H4 (cell line): ENCODE results near the gene NUBPL. TPM values are rescaled to one million over a fixed set of nuclear protein-coding genes. Genes with fewer than 3 reads are reported as not detected.

ENCODE experiments used
- DNase-seq: peaks from one replicate; pipeline ENCODE4 v3.0.0-alpha.2; 2015; ENCODE audit warnings: low spot score
- total RNA-seq: library from RNA; depleted of rRNA; stranded (reverse); fragments of >200 nt; shearing (Covaris generic); gene quantifications from 2 replicates; pipeline ENCODE4 v1.2.3, GENCODE V29; 2014; rRNA removed

The NUBPL gene, protein sequence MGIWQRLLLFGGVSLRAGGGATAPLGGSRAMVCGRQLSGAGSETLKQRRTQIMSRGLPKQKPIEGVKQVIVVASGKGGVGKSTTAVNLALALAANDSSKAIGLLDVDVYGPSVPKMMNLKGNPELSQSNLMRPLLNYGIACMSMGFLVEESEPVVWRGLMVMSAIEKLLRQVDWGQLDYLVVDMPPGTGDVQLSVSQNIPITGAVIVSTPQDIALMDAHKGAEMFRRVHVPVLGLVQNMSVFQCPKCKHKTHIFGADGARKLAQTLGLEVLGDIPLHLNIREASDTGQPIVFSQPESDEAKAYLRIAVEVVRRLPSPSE
- 10.5 and 17.3 TPM in 2 replicates for total RNA-seq

DNA sequence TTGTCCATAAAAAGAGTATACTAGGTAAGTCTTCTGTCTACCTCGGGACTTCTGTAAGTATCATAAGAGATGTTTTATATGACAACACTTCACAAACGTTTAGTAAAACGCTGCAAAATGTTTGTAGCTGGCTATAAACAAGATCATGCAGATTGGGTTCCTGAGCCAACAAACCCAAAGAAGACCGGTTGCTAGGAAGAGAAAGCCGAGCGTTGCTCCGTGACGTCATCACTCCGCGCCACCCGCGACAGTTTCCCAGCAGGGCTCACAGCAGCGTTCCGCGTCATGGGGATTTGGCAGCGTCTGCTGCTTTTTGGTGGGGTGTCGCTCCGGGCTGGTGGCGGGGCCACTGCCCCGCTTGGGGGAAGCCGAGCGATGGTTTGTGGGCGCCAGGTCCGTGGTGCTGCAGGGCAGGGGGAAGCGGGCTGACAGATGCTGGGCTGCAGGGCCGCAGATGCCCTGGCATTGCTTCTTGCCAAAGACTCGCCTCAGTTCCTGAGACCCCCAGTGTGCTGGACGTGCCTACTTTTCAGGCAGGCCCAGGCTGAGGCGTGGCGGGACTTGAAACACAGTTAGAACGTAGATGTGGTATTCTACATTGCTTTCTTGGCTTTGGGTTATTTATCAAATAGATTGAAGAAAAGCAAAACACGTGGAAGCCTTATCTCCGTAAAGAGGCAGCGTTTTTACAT lies at the start of gene NUBPL:
Gene NUBPL (plus strand): TSS at position 250 of the 692 bp plus-strand sequence. CDS start 36 bp downstream, at position 286.
- DNase-seq = peak; percentile 88

DNA sequence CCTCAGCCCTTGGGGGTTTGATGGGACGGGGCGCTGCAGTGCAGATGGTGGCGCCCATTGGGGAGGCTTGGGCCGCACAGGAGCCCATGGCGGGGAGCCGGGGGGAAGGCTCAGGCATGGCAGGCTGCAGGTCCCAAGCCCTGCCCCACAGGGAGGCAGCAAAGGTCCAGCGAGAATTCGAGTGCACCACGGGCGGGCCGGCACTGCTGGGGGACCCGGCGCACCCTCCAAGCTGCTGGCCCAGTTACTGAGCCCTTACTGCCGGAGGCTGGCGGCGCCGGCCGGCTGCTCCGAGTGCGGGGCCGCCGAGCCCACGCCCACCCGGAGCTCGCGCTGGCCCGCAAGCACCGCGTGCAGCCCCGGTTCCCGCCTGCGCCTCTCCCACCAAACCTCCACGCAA lies 34.1 kb upstream of the NUBPL start:
- no peak for DNase-seq

DNA sequence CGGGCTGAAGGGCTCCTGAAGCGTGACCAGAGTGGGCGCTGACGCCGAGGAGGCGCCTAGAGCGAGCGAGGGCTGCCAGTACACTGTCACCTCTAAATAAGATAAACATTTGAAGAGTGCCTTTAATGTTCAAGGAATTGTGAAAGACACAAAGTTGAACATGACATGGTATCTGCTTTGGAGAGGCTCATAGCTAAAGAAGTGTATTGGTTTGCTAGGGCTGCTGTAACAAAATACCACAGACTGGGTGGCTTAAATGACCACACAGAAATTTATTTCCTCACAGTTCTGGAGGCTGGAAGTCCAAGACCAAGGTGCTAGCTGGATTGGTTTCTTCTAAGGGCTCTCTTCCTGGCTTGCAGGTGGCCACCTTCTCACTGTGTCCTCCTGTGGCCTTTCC lies 33.7 kb upstream of the NUBPL start:
- no peak for DNase-seq

- DNase-seq = no peak
Observed at GRCh38 chr14:31529053-31529452, 32.2 kb upstream of the NUBPL start.

DNA sequence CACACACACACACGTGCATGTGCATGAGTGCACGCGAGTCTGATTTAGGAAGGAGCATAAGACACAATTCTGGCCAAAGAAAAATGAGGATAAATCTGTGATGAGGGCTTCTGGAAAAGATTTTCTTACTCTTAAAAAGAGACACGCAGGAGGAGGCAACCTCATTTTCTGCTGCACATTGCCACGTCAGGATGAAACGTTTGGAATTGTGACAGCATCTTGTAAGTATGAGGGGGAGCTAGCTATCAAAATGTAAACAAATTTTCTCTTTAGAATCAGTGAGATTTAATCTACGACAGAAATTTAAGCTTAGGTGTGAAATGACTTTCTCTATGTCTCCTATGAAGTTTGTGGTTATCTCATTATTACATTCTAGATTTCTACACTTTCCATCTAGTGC lies 31.1 kb upstream of the NUBPL start:
- no peak for DNase-seq

- no peak for DNase-seq
Observed at GRCh38 chr14:31536201-31536960, 24.8 kb upstream of the NUBPL start.

DNA sequence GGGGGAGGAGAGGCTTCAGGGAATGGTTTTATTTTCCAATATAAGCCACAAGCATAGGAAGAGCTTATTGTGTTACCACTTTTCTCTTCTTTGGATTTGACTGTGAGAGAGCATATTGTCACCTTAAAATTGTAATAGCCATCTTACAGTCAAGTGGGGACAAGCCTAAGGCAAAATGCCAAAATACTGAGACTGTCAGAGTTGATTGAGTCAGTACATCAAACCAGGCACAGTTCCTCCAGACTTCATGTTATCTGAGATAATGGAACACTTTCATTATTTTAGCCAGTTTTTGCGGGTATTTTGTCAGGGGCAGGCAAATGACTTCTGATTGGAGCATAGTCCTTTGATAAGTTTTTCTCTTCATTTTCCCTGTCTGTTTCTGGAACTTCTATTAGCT lies 19.5 kb upstream of the NUBPL start:
- no peak for DNase-seq

GRCh38 chr14:31543969-31544799 lies 17.0 kb upstream of the NUBPL start:
- DNase-seq = no peak

GRCh38 chr14:31544816-31545215 lies 16.4 kb upstream of the NUBPL start:
- DNase-seq = no peak

DNA sequence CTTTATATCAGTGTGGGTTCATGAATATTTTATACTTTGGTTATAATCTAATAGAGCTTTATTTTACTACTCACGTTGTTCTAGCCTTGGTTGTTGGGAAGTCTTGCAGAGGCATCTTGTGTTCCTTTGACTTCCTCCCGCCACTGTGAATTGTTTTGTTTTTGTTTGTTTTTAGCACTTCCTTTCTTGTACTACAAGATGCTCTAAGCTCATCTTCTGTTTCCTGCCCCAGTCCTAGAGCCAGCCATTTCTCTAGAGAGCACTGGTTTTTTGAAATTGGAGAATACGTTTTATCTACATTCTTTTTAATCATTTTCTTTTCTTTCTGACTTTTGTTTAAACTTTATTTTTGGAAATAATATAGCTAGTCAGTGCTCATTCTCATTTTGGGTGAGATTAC lies 15.9 kb upstream of the NUBPL start:
- no peak for DNase-seq

DNA sequence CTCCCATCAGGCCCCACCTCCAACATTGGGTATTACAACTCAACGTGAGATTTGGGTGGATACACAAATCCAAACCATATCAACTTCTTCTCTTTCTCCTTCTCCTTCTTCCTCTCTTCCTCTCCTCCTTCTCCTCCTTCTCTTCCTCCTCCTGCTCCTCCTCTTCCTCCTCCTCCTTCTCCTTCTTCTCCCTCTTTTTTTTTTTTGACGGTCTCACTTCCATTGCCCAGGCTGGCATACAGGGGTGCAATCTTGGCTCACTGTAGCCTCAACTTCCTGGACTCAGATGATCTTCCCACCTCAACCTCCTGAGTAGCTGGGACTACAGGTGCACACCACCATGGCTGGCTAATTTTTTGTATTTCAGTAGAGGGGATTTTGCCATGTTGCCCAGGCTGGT lies 11.4 kb upstream of the NUBPL start:
- DNase-seq = no peak

- DNase-seq = no peak
Observed at GRCh38 chr14:31550589-31550988, 10.6 kb upstream of the NUBPL start.

DNA sequence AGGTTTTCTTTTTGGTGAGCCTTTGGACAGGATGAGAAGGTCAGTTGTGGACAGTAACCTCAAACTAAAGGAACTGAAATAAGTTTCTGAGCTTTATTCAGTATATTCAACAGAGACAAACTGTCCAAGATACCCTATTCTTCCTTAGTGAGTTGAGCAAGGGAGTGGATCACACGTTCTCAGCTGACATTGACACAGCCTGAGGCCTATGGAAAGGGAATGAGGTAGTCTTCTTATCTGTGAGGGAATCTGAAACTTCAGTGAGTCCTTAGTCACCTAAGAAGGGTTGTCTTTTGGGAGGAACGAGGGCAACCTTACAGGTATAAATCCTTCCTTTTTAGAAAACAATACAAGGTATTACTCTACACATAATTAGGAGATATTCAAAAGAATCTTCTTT lies 5.0 kb upstream of the NUBPL start:
- DNase-seq = no peak

DNA sequence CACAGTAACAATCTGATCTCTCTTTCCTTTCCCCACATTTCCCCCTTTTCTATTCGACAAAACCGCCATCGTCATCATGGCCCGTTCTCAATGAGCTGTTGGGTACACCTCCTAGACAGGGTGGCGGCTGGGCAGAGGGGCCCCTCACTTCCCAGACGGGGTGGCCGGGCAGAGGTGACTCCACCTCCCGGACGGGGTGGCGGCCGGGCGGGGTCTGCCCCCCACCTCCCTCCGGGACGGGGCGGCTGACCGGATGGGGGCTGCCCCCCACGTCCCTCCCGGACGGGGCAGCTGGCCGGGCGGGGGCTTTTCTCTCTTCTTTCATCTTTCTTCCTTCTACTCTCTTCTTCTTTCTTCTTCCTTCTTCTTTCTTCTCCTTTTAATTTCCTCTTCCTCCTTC lies 1.3 kb upstream of the NUBPL start:
- DNase-seq = no peak

GRCh38 chr14:31560759-31561154 lies 447 bp upstream of the NUBPL start:
- no peak for DNase-seq

GRCh38 chr14:31564194-31564593 lies 3.0 kb downstream of the NUBPL start:
- no peak for DNase-seq

- DNase-seq = no peak
Observed at GRCh38 chr14:31566456-31566855, 5.3 kb downstream of the NUBPL start.

DNA sequence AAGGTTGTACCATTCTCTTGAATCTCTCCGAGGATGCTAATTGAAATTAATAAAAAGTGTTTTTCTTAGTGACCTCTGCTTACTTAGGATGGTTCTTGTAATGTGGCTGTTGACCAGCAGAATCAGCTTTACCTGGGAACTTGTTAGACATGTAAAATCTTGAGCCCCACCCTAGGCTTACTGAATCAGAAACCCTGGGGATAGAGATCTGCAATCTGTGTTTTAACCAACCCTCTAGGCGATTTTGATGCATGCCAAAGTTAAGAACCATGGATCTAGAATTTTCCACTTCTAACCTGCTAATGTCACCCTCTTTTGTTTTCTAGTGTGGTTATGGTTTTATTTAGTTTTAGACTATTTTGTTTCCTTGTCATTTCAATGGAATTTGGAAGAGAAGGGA lies 6.5 kb downstream of the NUBPL start:
- DNase-seq = no peak

DNA sequence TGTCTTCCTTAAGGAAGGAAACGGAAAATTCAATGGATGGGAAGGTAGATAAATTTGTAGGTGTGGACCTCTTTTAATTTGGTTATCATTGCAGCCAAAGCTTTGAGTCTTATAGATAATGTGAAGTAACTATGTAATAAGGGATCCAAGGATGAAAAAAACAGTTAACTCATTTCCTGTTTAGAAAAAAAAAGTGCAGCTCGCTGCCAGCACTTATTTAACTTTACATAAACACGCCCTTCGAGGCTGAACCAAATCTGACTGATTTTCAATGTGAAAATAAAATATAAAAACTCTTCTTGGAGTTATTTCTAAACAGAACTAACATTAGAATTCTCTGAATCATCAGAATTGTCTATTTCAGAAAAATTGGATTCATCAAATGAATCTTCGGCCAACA lies 7.0 kb downstream of the NUBPL start:
- DNase-seq = peak; percentile 27

DNA sequence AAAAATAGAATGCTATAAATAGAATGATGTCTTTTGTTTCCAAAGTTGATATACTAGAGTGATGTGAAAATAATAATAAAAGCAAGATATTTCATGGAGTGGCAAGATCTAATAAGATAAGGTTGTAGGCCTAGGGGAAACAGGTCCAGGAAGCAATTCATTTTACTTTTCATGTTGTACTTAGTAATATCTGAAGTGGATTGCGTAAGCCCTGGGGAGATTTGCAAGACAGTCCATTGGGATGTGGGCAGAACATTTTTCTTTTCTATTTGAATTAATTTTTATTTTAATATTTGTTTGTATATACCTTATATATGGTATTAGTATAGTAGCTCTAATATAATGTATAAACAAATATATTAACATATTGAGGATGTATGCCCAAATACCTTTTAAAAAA lies 7.5 kb downstream of the NUBPL start:
- DNase-seq = no peak

DNA sequence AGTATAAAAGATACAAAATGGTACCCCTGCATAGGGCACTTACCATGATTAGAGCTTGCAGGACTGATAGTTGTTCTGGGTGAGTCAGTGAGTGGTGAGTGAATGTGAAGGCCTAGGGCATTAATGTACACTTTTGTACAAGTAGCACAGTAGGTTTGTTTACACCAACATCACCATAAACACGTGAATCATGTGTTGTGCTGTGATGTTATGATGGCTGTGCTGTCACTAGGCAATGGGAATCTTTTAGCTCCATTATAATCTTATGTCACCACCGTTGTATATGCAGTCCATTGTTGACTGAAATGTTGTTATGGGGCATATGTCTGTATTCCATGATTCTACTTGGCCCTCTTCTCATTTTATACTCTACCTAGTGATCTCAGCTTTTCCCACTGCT lies 11.8 kb downstream of the NUBPL start:
- peak; percentile 7 for DNase-seq

- no peak for DNase-seq
Observed at GRCh38 chr14:31576949-31577348, 15.7 kb downstream of the NUBPL start.
